Omental fat pad (tissue), 4 donors: Measurements from ENCODE around the gene GALP. TPM values are rescaled to one million over a fixed set of nuclear protein-coding genes. Genes with fewer than 3 reads are reported as not detected.
A peak's percentile ranks its signal among the peaks of the same experiment; 100 is the strongest.
"Not testable (repeated sequence)": the region's sequence is repeated elsewhere in the genome, so short reads cannot be mapped to it uniquely, and the experiment has no call there.

Experiments
- ATAC-seq: fragments of 150-250 bp; one replicate; pipeline ENCODE4 v1.9.1; 2016; ENCODE audit warnings: mild to moderate bottlenecking, moderate library complexity; ENCODE audit not compliant: low FRiP score
- DNase-seq: peaks from one replicate; pipeline ENCODE4 v3.0.0-alpha.2; 2019; ENCODE audit warnings: low spot score
- CTCF ChIP-seq, 3 donors: fragments of 450-650 bp; IDR thresholded peaks; one replicate each; pipeline ENCODE4 v1.5.1; 2016 to 2017; ENCODE audit warnings: antibody characterized with exemption in 3 of 3, mild to moderate bottlenecking in 3 of 3, moderate library complexity in 2 of 3
- total RNA-seq, 4 donors: library from RNA; depleted of rRNA; stranded (reverse); fragments of >200 nt; gene quantifications; one replicate each; pipeline ENCODE4 v1.1.0, GENCODE V29; 2016

The GALP gene
- total RNA-seq: not detected

- DNase-seq, ATAC-seq: not testable (repeated sequence)
These were observed at the start of gene GALP for GRCh38 chr19:56175861-56176307. Gene GALP, plus strand, starts transcription at chr19:56176008. Its CDS starts 1,101 bp downstream, at chr19:56177109.

GRCh38 chr19:56126983-56127780 lies 48.6 kb upstream of the GALP start:
- ATAC-seq (no peak), DNase-seq (no peak)
- TF ChIP-seq CTCF (IDR thresholded peaks at IDR 0.05): no peak

GRCh38 chr19:56130006-56130405 lies 45.8 kb upstream of the GALP start:
- ATAC-seq (no peak), DNase-seq (no peak)
- TF ChIP-seq CTCF (IDR thresholded peaks at IDR 0.05): no peak

- ATAC-seq: no peak
- DNase-seq: no peak
- no peak for TF ChIP-seq CTCF (IDR thresholded peaks at IDR 0.05)
These were observed 44.2 kb upstream of the GALP start for GRCh38 chr19:56131651-56132050.

- DNase-seq: no peak
- ATAC-seq: peak; percentile 81
- no peak for TF ChIP-seq CTCF (IDR thresholded peaks at IDR 0.05)
These were observed 43.4 kb upstream of the GALP start for GRCh38 chr19:56132316-56132822.

GRCh38 chr19:56133858-56134653 lies 41.8 kb upstream of the GALP start:
- DNase-seq: no peak
- TF ChIP-seq CTCF (IDR thresholded peaks at IDR 0.05): no peak
- peak; percentile 59 for ATAC-seq

GRCh38 chr19:56134654-56134921 lies 41.2 kb upstream of the GALP start:
- TF ChIP-seq CTCF (IDR thresholded peaks at IDR 0.05): no peak
- ATAC-seq: no peak
- no peak for DNase-seq
